ENCODE data around the gene CHCHD4. TPM values are rescaled to one million over a fixed set of nuclear protein-coding genes. Genes with fewer than 3 reads are reported as not detected.

Gene CHCHD4
- total RNA-seq, 2 experiments from 2014 or later = 27.6 to 30.2 TPM

- CTCF ChIA-PET = interaction anchor here (1.5 kb wide), 1 partner anchor 53 kb away, joined by 5 read pairs; no protein-coding TSS in a partner anchor
- ATAC-seq (no peak), DNase-seq (no peak)
- no peak overlapping the region for H3K4me3 Mint-ChIP-seq
- intact Hi-C loops (cut with micrococcal nuclease) = no loop called here
- H3K36me3 Mint-ChIP-seq (ENCODE audit: low read depth) = peaks cover 15% of the 10 kb centered on the region
- POLR2A ChIA-PET = interaction anchor here (0.7 to 1.0 kb wide), 3 partner anchors 17 to 20 kb away, joined by 3 read pairs; no protein-coding TSS in a partner anchor
- TF ChIP-seq CTCF (IDR thresholded peaks at IDR 0.05) = no peak
- peaks cover 7% of the 10 kb centered on the region for H3K4me1 Mint-ChIP-seq (ENCODE audit: low read depth)
- H3K27ac Mint-ChIP-seq = no peak overlapping the region
- H3K27me3 Mint-ChIP-seq = no peaks in the 10 kb centered on the region
- no peaks in the 10 kb centered on the region for H3K9me3 Mint-ChIP-seq
Measured at GRCh38 chr3:14150491-14151230, 26.0 kb upstream of the CHCHD4 start.

- Mint-ChIP-seq H3K4me1 (ENCODE audit: low read depth) (peaks cover 11% of the 10 kb centered on the region), H3K9me3 (no peaks in the 10 kb centered on the region), H3K27ac (no peak overlapping the region), H3K4me3 (no peak overlapping the region), H3K27me3 (no peaks in the 10 kb centered on the region), H3K36me3 (ENCODE audit: low read depth) (peaks cover 17% of the 10 kb centered on the region)
- ChIA-PET POLR2A (interaction anchor here (0.7 to 1.0 kb wide), 2 partner anchors 16 to 21 kb away, joined by 3 read pairs; no protein-coding TSS in a partner anchor), CTCF (interaction anchor here (1.7 kb wide), 1 partner anchor 25 kb away, joined by 4 read pairs; the partner anchor contains the start of genes CHCHD4 and TMEM43)
- TF ChIP-seq CTCF (IDR thresholded peaks at IDR 0.05) = no peak
- no peak for ATAC-seq
- intact Hi-C loops (cut with micrococcal nuclease) = no loop called here
- no peak for DNase-seq
Measured at GRCh38 chr3:14150078-14150477, 25.4 kb upstream of the CHCHD4 start.

- POLR2A ChIA-PET = no interaction called here
- no peak for DNase-seq
- CTCF ChIA-PET = interaction anchor here (1.7 kb wide), 1 partner anchor 23 kb away, joined by 4 read pairs; the partner anchor contains the start of genes CHCHD4 and TMEM43
Measured at GRCh38 chr3:14148041-14148985, 23.6 kb upstream of the CHCHD4 start.

GRCh38 chr3:14147617-14148016, 22.9 kb upstream of the CHCHD4 start:
- Mint-ChIP-seq H3K36me3 (ENCODE audit: low read depth) (peaks cover 11% of the 10 kb centered on the region), H3K4me3 (no peak overlapping the region), H3K4me1 (ENCODE audit: low read depth) (peaks cover 28% of the 10 kb centered on the region), H3K27ac (no peak overlapping the region), H3K27me3 (no peaks in the 10 kb centered on the region), H3K9me3 (no peaks in the 10 kb centered on the region)
- ChIA-PET POLR2A (no interaction called here), CTCF (no interaction called here)
- DNase-seq (no peak), ATAC-seq (no peak)
- no peak for TF ChIP-seq CTCF (IDR thresholded peaks at IDR 0.05)
- intact Hi-C loops (cut with micrococcal nuclease) = no loop called here

More at GRCh38 chr3:14148041-14148985, 23.6 kb upstream of the CHCHD4 start:
- Mint-ChIP-seq H3K9me3 (no peaks in the 10 kb centered on the region), H3K27ac (no peak overlapping the region), H3K4me3 (no peak overlapping the region), H3K27me3 (no peaks in the 10 kb centered on the region), H3K36me3 (ENCODE audit: low read depth) (peaks cover 6% of the 10 kb centered on the region), H3K4me1 (ENCODE audit: low read depth) (peaks cover 21% of the 10 kb centered on the region)
- no peak for TF ChIP-seq CTCF (IDR thresholded peaks at IDR 0.05)
- intact Hi-C loops (cut with micrococcal nuclease) = no loop called here
- no peak for ATAC-seq

Data from activated CD8-positive, alpha-beta T cell treated with anti-CD3 and anti-CD28 coated beads for 36 hours (primary cell).